Endothelial cell of umbilical vein (primary cell): ENCODE results near the gene CCHCR1. TPM values are rescaled to one million over a fixed set of nuclear protein-coding genes. Genes with fewer than 3 reads are reported as not detected.

ENCODE experiments used
- BruUV-seq: library from RNA; stranded (reverse); fragments of 400-500 nt; replicated peaks from 2 replicates; lab custom pipeline; 2021; lab: Mats Ljungman, UMichigan
- CTCF ChIA-PET: fragments of 300-600, 350-600 bp; sonication (Branson Sonifier 250); formaldehyde crosslinking; loops from one replicate; lab custom pipeline; 2021; ENCODE audit warnings: antibody characterized with exemption, inconsistent platforms; lab: Charles Lee
- POLR2A ChIA-PET: fragments of 300-600, 350-600 bp; sonication (Branson Sonifier 250); formaldehyde crosslinking; loops from one replicate; lab custom pipeline; 2021; ENCODE audit warnings: antibody characterized with exemption, inconsistent platforms; lab: Charles Lee
- DNase-seq: peaks from one replicate; pipeline ENCODE4 v3.0.0-alpha.2; 2011; ENCODE audit warnings: low read depth, low spot score
- FAIRE-seq: peaks from 2 replicates; lab custom pipeline; 2011; peaks lifted over from hg19 to GRCh38; lab: Jason Lieb, UNC
- H2AFZ ChIP-seq: 2 replicates; pipeline ENCODE4 v1.6.0; 2012; ENCODE audit warnings: low read depth, low read length, control low read depth, inconsistent platforms
- H3K27ac ChIP-seq: 2 replicates; pipeline ENCODE4 v1.5.1; 2011; ENCODE audit warnings: low read depth, mild to moderate bottlenecking, control low read depth, low read length, moderate library complexity; ENCODE audit not compliant: insufficient read depth
- H3K27me3 ChIP-seq, 2 experiments: 2 replicates each; pipeline versions ENCODE4 v1.6.0 to v1.6.1; 2011; ENCODE audit warnings: low read length in 2 of 2, mixed read lengths in 1 of 2; ENCODE audit not compliant: control insufficient read depth in 2 of 2, insufficient read depth in 2 of 2
- H3K36me3 ChIP-seq, 2 experiments: 2 replicates in 1 of 2; 3 replicates in 1 of 2; pipeline ENCODE4 v1.5.1; 2011; ENCODE audit warnings: low read length in 2 of 2, mild to moderate bottlenecking in 1 of 2, moderate library complexity in 1 of 2; ENCODE audit not compliant: control insufficient read depth in 2 of 2, insufficient read depth in 2 of 2; ENCODE audit errors: extremely low read depth in 1 of 2
- H3K4me1 ChIP-seq: 3 replicates; pipeline ENCODE4 v1.5.1; 2011; ENCODE audit warnings: mild to moderate bottlenecking, low read length; ENCODE audit not compliant: control insufficient read depth, insufficient read depth; ENCODE audit errors: extremely low read depth
- H3K4me2 ChIP-seq: 2 replicates; pipeline ENCODE4 v1.6.1; 2011; ENCODE audit warnings: low read length, control low read depth, mixed read lengths; ENCODE audit not compliant: insufficient read depth
- H3K4me3 ChIP-seq, 3 experiments: fragments of 200-600 bp in 1 of 3; sonication (generic), shearing (Covaris generic) in 1 of 3; replicated peaks in 1 of 3; 2 replicates each; pipeline ENCODE4 v1.5.1; 2011 to 2016; ENCODE audit warnings: control low read depth in 3 of 3, low read length in 3 of 3, mild to moderate bottlenecking in 2 of 3, inconsistent platforms in 1 of 3, low read depth in 1 of 3, moderate library complexity in 1 of 3; ENCODE audit not compliant: insufficient read depth in 1 of 3
- H3K79me2 ChIP-seq: 2 replicates; pipeline ENCODE4 v1.6.0; 2012; ENCODE audit warnings: low read length, inconsistent platforms; ENCODE audit not compliant: control insufficient read depth, insufficient read depth
- H3K9ac ChIP-seq: replicated peaks from 2 replicates; pipeline ENCODE3; 2011; ENCODE audit warnings: low read length, control low read depth; ENCODE audit not compliant: insufficient read depth; ENCODE audit errors: extremely low read depth
- H3K9me1 ChIP-seq: replicated peaks from 3 replicates; pipeline ENCODE4 v1.6.0; 2011; ENCODE audit warnings: mild to moderate bottlenecking, low read length; ENCODE audit not compliant: control insufficient read depth, insufficient read depth; ENCODE audit errors: extremely low read depth
- H3K9me3 ChIP-seq: replicated peaks from 2 replicates; pipeline ENCODE4 v1.5.1; 2012; ENCODE audit warnings: low read length, inconsistent platforms; ENCODE audit not compliant: control insufficient read depth, insufficient read depth
- H4K20me1 ChIP-seq: replicated peaks from 2 replicates; pipeline ENCODE3; 2011; ENCODE audit warnings: mild to moderate bottlenecking, low read length; ENCODE audit not compliant: control insufficient read depth, insufficient read depth; ENCODE audit errors: extremely low read depth
- EZH2 ChIP-seq: IDR thresholded peaks from 2 replicates; pipeline ENCODE4 v1.6.1; 2012; ENCODE audit warnings: borderline replicate concordance, low read depth, mild to moderate bottlenecking, moderate library complexity, low read length, inconsistent platforms; ENCODE audit not compliant: severe bottlenecking
- FOS ChIP-seq: IDR thresholded peaks from 2 replicates; pipeline ENCODE4 v1.6.1; 2011; ENCODE audit warnings: mild to moderate bottlenecking, low read length, moderate library complexity, borderline replicate concordance; ENCODE audit not compliant: insufficient read depth
- GATA2 ChIP-seq: IDR thresholded peaks from 2 replicates; pipeline ENCODE4 v1.7.0; 2011; ENCODE audit warnings: low read depth, mild to moderate bottlenecking, moderate library complexity, mixed read lengths, low read length; ENCODE audit not compliant: insufficient read length, insufficient read depth
- JUN ChIP-seq: IDR thresholded peaks from 2 replicates; pipeline ENCODE4 v1.6.1; 2011; ENCODE audit warnings: borderline replicate concordance, low read depth; ENCODE audit not compliant: insufficient read length, insufficient read depth
- MYC ChIP-seq: IDR thresholded peaks from one replicate; pipeline ENCODE4 v1.6.1; 2011; ENCODE audit warnings: mild to moderate bottlenecking, low read depth, low read length
- POLR2A ChIP-seq: IDR thresholded peaks from 2 replicates; pipeline ENCODE4 v1.6.1; 2012; ENCODE audit warnings: low read depth, mild to moderate bottlenecking, control low read depth, low read length
- POLR2AphosphoS5 ChIP-seq: IDR thresholded peaks from 2 replicates; pipeline ENCODE4 v1.6.1; 2012; ENCODE audit warnings: low read depth, mild to moderate bottlenecking, control low read depth, low read length, moderate library complexity; ENCODE audit not compliant: insufficient read depth
- dilution Hi-C: fragments of 300-500 bp; cut with MboI; formaldehyde crosslinking; loops from one replicate; pipeline ENCODE4 v1.15.0; 2019; ENCODE audit warnings: low sequenced_read_pairs; ENCODE audit not compliant: extremely low pct_ligation_motif_present
- intact Hi-C: fragments of 100-400 bp; cut with micrococcal nuclease; formaldehyde crosslinking; loops from one replicate; pipeline ENCODE4 v1.10.0; 2022
- polyA plus RNA-seq, 4 experiments: library from polyadenylated mRNA; depleted of rRNA in 3 of 4; stranded (reverse) in 3 of 4; unstranded in 1 of 4; fragments of >200 nt; gene quantifications; 2 replicates each; pipeline versions ENCODE4 v1.2.1 to v1.2.3, GENCODE V29; 2011 to 2012; ENCODE audit warnings: missing spikeins in 1 of 4
- total RNA-seq: library from RNA; stranded (reverse); gene quantifications from 2 replicates; pipeline ENCODE4 v1.2.3, GENCODE V29; 2021
- TF ChIP-seq, protein P1 (sequence below): IDR thresholded peaks from 2 replicates; pipeline ENCODE4 v1.6.1; 2011; ENCODE audit not compliant: insufficient read depth, insufficient read length
- TF ChIP-seq, protein P2 (sequence below), 2 donors: IDR thresholded peaks; 1 replicate in 1 of 2; 2 replicates in 1 of 2; pipeline ENCODE4 v1.5.1; 2011; ENCODE audit warnings: low read length in 2 of 2, mild to moderate bottlenecking in 2 of 2, moderate library complexity in 2 of 2, control low read depth in 1 of 2, inconsistent platforms in 1 of 2, low read depth in 1 of 2; ENCODE audit not compliant: insufficient read depth in 1 of 2; ENCODE audit errors: extremely low read depth in 1 of 2

Gene CCHCR1
- total and polyA plus RNA-seq, 2 donors (not counting 3 experiments of a cell fraction or from before 2014, with no cell fraction given) = 12.8 to 23.2 TPM

DNA sequence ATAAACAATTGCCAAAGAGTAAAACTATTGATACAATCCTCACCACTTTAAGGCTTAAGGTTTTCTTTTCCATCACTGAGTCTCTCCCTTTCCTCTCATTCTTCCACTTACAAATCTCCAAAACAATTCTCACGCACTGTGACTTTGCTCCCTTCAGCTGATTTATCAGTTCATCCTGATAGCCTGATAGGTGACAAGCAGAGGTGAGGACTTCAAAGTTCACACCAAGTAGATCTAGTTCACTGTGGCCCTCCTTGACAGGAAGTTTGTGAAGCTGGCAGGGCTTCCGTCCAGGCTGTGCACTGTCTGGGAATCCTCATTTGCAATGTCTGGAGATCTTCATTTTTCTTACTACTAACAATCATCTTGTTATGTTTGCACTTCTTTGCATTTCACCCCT is 48.0 kb upstream of the CCHCR1 start:
- DNase-seq = no peak
- Histone ChIP-seq H3K9me3 (no peaks in the 10 kb centered on the region), H3K27me3 (peaks cover 0 to 3% of the 10 kb centered on the region in 2 experiments), H3K9me1 (no peaks in the 10 kb centered on the region), H3K79me2 (no peaks in the 10 kb centered on the region), H2AFZ (no peak overlapping the region), H3K36me3 (no peaks in the 10 kb centered on the region), H3K4me3 (no peak overlapping the region), H4K20me1 (no peaks in the 10 kb centered on the region), H3K9ac (no peak overlapping the region), H3K4me1 (peaks cover 14% of the 10 kb centered on the region), H3K27ac (no peak overlapping the region), H3K4me2 (no peak overlapping the region)
- BruUV-seq = no TSS peak
- dilution Hi-C loops (no loop called here), intact Hi-C loops (no loop called here)
- POLR2A ChIA-PET = no interaction called here
- CTCF ChIA-PET = interaction anchor here (0.6 kb wide), 1 partner anchor 161 kb away, joined by 3 read pairs; no protein-coding TSS in a partner anchor
- FAIRE-seq = no peak
- no peak for TF ChIP-seq POLR2A
- TF ChIP-seq, protein P1, sequence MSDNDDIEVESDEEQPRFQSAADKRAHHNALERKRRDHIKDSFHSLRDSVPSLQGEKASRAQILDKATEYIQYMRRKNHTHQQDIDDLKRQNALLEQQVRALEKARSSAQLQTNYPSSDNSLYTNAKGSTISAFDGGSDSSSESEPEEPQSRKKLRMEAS = no peak
- TF ChIP-seq FOS = no peak
- no peak for TF ChIP-seq EZH2
- TF ChIP-seq, protein P2, sequence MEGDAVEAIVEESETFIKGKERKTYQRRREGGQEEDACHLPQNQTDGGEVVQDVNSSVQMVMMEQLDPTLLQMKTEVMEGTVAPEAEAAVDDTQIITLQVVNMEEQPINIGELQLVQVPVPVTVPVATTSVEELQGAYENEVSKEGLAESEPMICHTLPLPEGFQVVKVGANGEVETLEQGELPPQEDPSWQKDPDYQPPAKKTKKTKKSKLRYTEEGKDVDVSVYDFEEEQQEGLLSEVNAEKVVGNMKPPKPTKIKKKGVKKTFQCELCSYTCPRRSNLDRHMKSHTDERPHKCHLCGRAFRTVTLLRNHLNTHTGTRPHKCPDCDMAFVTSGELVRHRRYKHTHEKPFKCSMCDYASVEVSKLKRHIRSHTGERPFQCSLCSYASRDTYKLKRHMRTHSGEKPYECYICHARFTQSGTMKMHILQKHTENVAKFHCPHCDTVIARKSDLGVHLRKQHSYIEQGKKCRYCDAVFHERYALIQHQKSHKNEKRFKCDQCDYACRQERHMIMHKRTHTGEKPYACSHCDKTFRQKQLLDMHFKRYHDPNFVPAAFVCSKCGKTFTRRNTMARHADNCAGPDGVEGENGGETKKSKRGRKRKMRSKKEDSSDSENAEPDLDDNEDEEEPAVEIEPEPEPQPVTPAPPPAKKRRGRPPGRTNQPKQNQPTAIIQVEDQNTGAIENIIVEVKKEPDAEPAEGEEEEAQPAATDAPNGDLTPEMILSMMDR (IDR thresholded peaks at IDR 0.05; ENCODE audit: extremely low read depth in 1 of 2, insufficient read depth in 1 of 2, low read depth in 1 of 2, low read length in 2 of 2) = no peak
- no peak for TF ChIP-seq MYC
- no peak for TF ChIP-seq JUN
- TF ChIP-seq POLR2AphosphoS5 = no peak
- TF ChIP-seq GATA2 = no peak
